OCI-LY3 (cell line): ENCODE measurements around the gene RERE.

Experiments used
- H2AFZ ChIP-seq: fragments of 200-600, 300-600 bp; shearing (Covaris generic); 2 replicates; pipeline ENCODE4 v1.6.0; 2014; ENCODE audit warnings: antibody characterized with exemption, low read depth, low read length
- H3K27ac ChIP-seq: fragments of 200-600, 300-600 bp; sonication (generic); 2 replicates; pipeline ENCODE4 v1.5.1; 2014; ENCODE audit warnings: mild to moderate bottlenecking, low read length, moderate library complexity, mixed read lengths
- H3K27me3 ChIP-seq: fragments of 200-600, 300-600 bp; sonication (generic); 2 replicates; pipeline ENCODE4 v1.6.1; 2014; ENCODE audit warnings: low read depth, low read length, mixed read lengths
- H3K36me3 ChIP-seq: fragments of 200-600, 300-600 bp; sonication (generic); replicated peaks from 2 replicates; pipeline ENCODE3; 2014; ENCODE audit warnings: low read depth, low read length, mixed read lengths
- H3K4me1 ChIP-seq: fragments of 300-600, 200-600 bp; sonication (generic); 2 replicates; pipeline ENCODE4 v1.6.1; 2014; ENCODE audit warnings: low read length, mixed read lengths
- H3K4me2 ChIP-seq: fragments of 200-600, 300-600 bp; sonication (generic); 2 replicates; pipeline ENCODE4 v1.6.1; 2014; ENCODE audit warnings: low read length, mixed read lengths
- H3K4me3 ChIP-seq: fragments of 300-600, 200-600 bp; sonication (generic); 2 replicates; pipeline ENCODE4 v1.5.1; 2014; ENCODE audit warnings: antibody characterized with exemption, mild to moderate bottlenecking, low read length, moderate library complexity
- H3K79me2 ChIP-seq: fragments of 300-600, 200-600 bp; shearing (Covaris generic); 2 replicates; pipeline ENCODE4 v1.6.1; 2014; ENCODE audit warnings: mild to moderate bottlenecking, low read length, mixed read lengths
- H3K9ac ChIP-seq: fragments of 300-600, 200-600 bp; shearing (Covaris generic); 2 replicates; pipeline ENCODE4 v1.6.0; 2014; ENCODE audit warnings: mild to moderate bottlenecking, low read length, moderate library complexity
- H3K9me3 ChIP-seq: fragments of 200-600, 300-600 bp; shearing (Covaris generic); 2 replicates; pipeline ENCODE4 v1.6.1; 2014; ENCODE audit warnings: low read length, mixed read lengths; ENCODE audit not compliant: insufficient read depth
- H4K20me1 ChIP-seq: fragments of 200-600, 300-600 bp; sonication (generic); 2 replicates; pipeline ENCODE4 v1.6.1; 2016; ENCODE audit warnings: low read length, mixed read lengths; ENCODE audit not compliant: insufficient read depth
- EZH2phosphoT487 ChIP-seq: fragments of 200-600 bp; shearing (Covaris generic); IDR thresholded peaks from 2 replicates; pipeline ENCODE4 v1.6.1; 2018; ENCODE audit warnings: antibody characterized with exemption, mixed run types, low read depth
- TF ChIP-seq, protein P1 (sequence below): fragments of 200-600, 300-600 bp; sonication (generic); IDR thresholded peaks from 2 replicates; pipeline ENCODE4 v1.5.1; 2014; ENCODE audit warnings: antibody characterized with exemption, low read length, low read depth

The RERE gene

DNA sequence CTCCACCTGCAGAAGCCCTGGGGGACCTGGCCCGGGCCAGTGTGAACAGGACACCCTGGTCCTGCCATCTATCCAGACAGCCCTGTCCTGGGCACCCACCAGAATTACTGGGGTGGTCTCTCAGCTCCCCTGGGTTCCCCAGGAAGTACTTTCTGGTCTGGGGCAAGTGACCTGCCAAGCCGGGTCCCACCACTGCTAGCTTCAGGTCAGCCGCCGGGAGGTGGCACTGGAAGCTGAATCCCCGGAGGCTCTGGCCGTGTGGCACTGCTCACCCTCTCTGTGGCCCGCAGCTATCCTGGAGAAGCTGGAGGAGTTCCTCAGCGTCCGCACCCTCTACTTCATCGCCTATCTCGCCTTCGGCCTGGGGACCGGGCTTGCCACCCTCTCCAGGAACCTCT is 478.2 kb downstream of the RERE start:
- H3K36me3 ChIP-seq, result no peaks in the 10 kb centered on the region
- no peaks in the 10 kb centered on the region for H4K20me1 ChIP-seq
- TF ChIP-seq EZH2phosphoT487, result no peak
- TF ChIP-seq, protein P1, sequence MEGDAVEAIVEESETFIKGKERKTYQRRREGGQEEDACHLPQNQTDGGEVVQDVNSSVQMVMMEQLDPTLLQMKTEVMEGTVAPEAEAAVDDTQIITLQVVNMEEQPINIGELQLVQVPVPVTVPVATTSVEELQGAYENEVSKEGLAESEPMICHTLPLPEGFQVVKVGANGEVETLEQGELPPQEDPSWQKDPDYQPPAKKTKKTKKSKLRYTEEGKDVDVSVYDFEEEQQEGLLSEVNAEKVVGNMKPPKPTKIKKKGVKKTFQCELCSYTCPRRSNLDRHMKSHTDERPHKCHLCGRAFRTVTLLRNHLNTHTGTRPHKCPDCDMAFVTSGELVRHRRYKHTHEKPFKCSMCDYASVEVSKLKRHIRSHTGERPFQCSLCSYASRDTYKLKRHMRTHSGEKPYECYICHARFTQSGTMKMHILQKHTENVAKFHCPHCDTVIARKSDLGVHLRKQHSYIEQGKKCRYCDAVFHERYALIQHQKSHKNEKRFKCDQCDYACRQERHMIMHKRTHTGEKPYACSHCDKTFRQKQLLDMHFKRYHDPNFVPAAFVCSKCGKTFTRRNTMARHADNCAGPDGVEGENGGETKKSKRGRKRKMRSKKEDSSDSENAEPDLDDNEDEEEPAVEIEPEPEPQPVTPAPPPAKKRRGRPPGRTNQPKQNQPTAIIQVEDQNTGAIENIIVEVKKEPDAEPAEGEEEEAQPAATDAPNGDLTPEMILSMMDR, result no peak
- H3K4me1 ChIP-seq, result no peaks in the 10 kb centered on the region
- H3K4me3 ChIP-seq, result no peak overlapping the region
- H3K27ac ChIP-seq, result no peak overlapping the region
- no peak overlapping the region for H2AFZ ChIP-seq
- no peak overlapping the region for H3K4me2 ChIP-seq
- no peak overlapping the region for H3K9ac ChIP-seq
- no peaks in the 10 kb centered on the region for H3K9me3 ChIP-seq
- no peaks in the 10 kb centered on the region for H3K79me2 ChIP-seq
- no peaks in the 10 kb centered on the region for H3K27me3 ChIP-seq

DNA sequence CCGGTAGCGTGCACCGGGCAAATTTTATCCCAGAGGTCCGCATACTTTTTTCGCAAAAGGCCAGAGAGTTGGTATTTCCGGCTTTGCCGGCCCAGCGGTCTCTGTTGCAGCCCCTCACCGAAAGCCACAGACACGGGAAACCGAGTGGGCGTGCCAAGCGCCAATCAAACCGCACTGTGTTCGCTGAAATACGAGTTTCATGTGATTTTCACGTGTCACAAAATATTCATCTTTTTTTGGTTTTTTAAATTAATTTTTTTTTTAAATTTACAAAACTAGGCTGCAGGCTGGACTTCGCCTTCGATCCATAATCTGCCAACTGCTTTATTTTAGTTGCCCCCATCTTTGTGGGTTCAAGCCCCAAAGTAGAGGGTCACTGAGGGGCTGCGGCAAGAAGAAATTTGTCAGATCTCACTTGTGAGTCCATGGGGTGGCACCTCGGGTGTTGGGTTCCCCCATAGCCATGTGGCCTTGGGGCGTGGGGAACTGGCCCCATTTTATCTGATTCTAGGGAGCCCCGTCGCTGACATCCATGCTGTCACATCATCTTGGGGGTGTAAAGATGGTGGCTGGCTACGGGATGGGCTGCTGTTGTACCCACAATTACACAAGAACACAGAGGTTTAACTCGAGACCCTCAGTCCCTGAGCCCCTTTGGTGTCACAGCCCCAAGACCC is 478.8 kb downstream of the RERE start:
- Histone ChIP-seq H3K36me3 (no peaks in the 10 kb centered on the region), H3K4me1 (no peaks in the 10 kb centered on the region), H3K27me3 (no peaks in the 10 kb centered on the region), H2AFZ (no peak overlapping the region), H3K27ac (no peak overlapping the region), H3K4me3 (no peak overlapping the region), H3K9ac (no peak overlapping the region), H4K20me1 (no peaks in the 10 kb centered on the region), H3K9me3 (no peaks in the 10 kb centered on the region), H3K4me2 (no peak overlapping the region), H3K79me2 (no peaks in the 10 kb centered on the region)
- TF ChIP-seq EZH2phosphoT487, result no peak
- TF ChIP-seq, protein P1, result no peak

DNA sequence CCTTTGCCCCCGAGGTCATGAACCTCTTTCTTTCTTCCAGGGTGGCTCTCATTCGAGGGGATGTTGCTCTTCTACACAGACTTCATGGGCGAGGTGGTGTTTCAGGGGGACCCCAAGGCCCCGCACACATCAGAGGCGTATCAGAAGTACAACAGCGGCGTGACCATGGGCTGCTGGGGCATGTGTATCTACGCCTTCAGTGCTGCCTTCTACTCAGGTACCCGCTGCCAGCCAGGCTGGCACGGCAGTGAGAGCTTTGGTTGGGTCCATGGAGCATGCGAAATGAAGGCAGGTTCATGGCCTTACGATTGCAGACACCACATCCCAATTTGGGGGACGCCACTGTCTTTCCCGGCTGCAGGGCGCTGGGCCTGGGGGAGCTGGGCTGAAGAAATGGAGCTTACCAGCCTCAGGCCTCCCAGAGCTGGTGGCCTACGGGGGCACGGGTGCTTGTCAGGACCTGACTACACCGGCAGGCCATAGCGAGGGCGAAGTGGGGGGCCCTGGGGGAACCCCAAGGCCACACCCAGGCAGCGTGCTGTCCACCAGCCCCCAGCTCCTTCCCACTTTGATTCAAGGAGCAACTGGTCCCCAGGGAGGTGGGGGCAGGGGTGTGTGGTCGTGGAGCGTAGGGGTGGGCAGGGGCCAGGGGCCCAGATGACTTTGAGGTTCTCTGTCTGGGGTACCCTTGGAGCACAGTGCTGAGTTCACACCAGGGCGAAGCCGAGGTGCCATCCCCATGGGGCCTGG is 479.5 kb downstream of the RERE start:
- no peaks in the 10 kb centered on the region for H3K27me3 ChIP-seq
- no peak overlapping the region for H2AFZ ChIP-seq
- H3K9ac ChIP-seq, result no peak overlapping the region
- no peak overlapping the region for H3K27ac ChIP-seq
- H4K20me1 ChIP-seq, result no peaks in the 10 kb centered on the region
- H3K4me2 ChIP-seq, result no peak overlapping the region
- no peaks in the 10 kb centered on the region for H3K9me3 ChIP-seq
- H3K4me3 ChIP-seq, result no peak overlapping the region
- no peaks in the 10 kb centered on the region for H3K79me2 ChIP-seq
- H3K4me1 ChIP-seq, result no peaks in the 10 kb centered on the region
- TF ChIP-seq, protein P1, result no peak
- no peak for TF ChIP-seq EZH2phosphoT487
- H3K36me3 ChIP-seq, result no peaks in the 10 kb centered on the region

DNA sequence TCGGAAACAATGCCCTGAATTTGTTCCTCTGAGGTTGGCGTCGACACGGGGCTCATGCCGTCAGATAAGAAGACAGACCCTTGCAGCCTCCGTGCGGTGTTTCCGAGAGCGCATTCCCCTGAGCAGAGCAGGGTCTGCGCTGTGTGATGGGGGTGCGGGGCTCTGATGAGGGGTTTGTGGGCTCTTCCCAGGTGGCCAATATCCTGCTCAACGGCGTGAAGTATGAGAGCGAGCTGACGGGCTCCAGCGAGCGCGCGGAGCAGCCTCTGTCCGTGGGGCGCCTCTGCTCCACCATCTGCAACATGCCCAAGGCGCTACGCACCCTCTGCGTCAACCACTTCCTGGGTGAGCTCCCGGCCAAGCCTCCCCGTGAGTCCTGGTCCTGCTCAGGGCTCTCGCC is 482.2 kb downstream of the RERE start:
- no peak overlapping the region for H3K4me2 ChIP-seq
- H3K9ac ChIP-seq, result no peak overlapping the region
- H3K79me2 ChIP-seq, result no peaks in the 10 kb centered on the region
- TF ChIP-seq, protein P1, result no peak
- no peak for TF ChIP-seq EZH2phosphoT487
- H3K4me1 ChIP-seq, result no peaks in the 10 kb centered on the region
- H4K20me1 ChIP-seq, result no peaks in the 10 kb centered on the region
- no peak overlapping the region for H3K27ac ChIP-seq
- H3K36me3 ChIP-seq, result no peaks in the 10 kb centered on the region
- H3K4me3 ChIP-seq, result no peak overlapping the region
- no peak overlapping the region for H2AFZ ChIP-seq
- H3K27me3 ChIP-seq, result no peaks in the 10 kb centered on the region
- H3K9me3 ChIP-seq, result no peaks in the 10 kb centered on the region
